GM18951 (cell line): ENCODE measurements around the gene DOHH.

Experiments
- POLR2A ChIP-seq: IDR thresholded peaks from 4 replicates; pipeline ENCODE4 v1.6.1; 2011; ENCODE audit warnings: mild to moderate bottlenecking; ENCODE audit not compliant: insufficient read length, insufficient read depth; ENCODE audit errors: extremely low read depth
- in situ Hi-C: fragments of 300-500 bp; cut with MboI; formaldehyde crosslinking; loops from one replicate; pipeline ENCODE4 v1.12.0; 2022; ENCODE audit warnings: low sequenced_read_pairs, mixed read lengths, inconsistent platforms; ENCODE audit not compliant: unreplicated experiment

DOHH gene

GRCh38 chr19:3466635-3467034 lies 33.8 kb downstream of the DOHH start:
- in situ Hi-C loops = no loop called here

GRCh38 chr19:3465552-3465951 lies 34.9 kb downstream of the DOHH start:
- in situ Hi-C loops = no loop called here
- no peak for TF ChIP-seq POLR2A

More at GRCh38 chr19:3466635-3467034, 33.8 kb downstream of the DOHH start:
- no peak for TF ChIP-seq POLR2A

GRCh38 chr19:3464587-3465235 lies 35.8 kb downstream of the DOHH start:
- no peak for TF ChIP-seq POLR2A

GRCh38 chr19:3463714-3464586 lies 36.5 kb downstream of the DOHH start:
- TF ChIP-seq POLR2A = no peak
- in situ Hi-C loops = no loop called here

More at GRCh38 chr19:3464587-3465235, 35.8 kb downstream of the DOHH start:
- in situ Hi-C loops = no loop called here

GRCh38 chr19:3462991-3463713 lies 37.3 kb downstream of the DOHH start:
- no peak for TF ChIP-seq POLR2A
- in situ Hi-C loops = no loop called here

- TF ChIP-seq POLR2A = no peak
Observed at GRCh38 chr19:3459965-3460582, 40.4 kb downstream of the DOHH start.

GRCh38 chr19:3459089-3459881 lies 41.2 kb downstream of the DOHH start:
- in situ Hi-C loops = no loop called here
- no peak for TF ChIP-seq POLR2A

More at GRCh38 chr19:3459965-3460582, 40.4 kb downstream of the DOHH start:
- in situ Hi-C loops = no loop called here

- in situ Hi-C loops = no loop called here
- TF ChIP-seq POLR2A = no peak
Observed at GRCh38 chr19:3458229-3459088, 42.0 kb downstream of the DOHH start.

- no peak for TF ChIP-seq POLR2A
- in situ Hi-C loops = no loop called here
Observed at GRCh38 chr19:3457528-3458228, 42.8 kb downstream of the DOHH start.

- in situ Hi-C loops = no loop called here
Observed at GRCh38 chr19:3456925-3457527, 43.4 kb downstream of the DOHH start.

More at GRCh38 chr19:3456925-3457527, 43.4 kb downstream of the DOHH start:
- no peak for TF ChIP-seq POLR2A
